ENCODE data around the gene NPAS1.

NPAS1 gene

DNA sequence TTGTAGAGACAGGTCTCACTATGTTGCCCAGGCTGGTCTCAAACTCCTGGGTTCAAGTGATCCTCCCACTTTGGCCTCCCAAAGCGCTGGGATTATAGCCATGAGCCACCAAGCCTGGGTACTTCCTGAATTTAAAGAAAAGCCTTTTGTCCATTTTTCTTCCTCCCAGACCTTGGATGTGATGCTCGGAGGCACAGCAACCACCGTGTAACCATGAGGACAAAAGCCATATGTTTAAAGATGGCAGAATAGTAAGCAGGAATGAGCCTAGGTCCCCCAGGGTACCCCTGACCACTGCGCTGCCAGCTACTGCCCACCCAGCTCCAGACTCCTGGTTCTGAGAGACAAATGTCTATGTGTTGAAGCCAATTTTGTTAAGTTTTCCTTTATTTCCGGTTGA lies 62.9 kb downstream of the NPAS1 start:
- DNase-seq (ENCODE audit: low read depth), result no peak

DNA sequence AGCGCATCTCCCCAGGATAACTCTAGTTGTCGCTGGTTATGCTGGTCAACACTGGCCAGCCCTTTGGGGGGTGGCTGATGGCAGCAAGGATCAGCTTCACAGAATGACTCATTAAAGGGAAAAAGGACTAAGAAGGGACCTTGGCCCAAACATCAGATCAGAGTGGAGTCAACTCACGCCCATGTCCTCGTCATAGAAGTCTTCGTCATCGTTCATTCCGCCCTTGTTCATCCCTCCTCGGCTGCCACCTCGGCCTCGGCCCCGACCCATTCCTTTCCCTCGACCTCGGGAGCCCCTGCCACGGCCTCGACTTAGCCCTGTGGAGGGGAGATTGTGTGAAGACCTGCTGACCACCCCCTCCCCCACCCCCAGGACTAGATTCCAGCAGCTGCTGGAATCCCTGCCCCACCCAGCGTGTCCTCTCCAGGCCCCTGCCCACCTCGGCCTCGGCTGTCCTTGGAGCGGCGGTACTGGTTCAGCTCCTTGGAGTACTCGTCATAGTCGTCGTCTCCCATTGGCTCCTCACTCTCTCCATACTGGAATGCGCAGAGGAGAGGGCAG lies 65.3 kb downstream of the NPAS1 start:
- DNase-seq (ENCODE audit: low read depth), result no peak

DNA sequence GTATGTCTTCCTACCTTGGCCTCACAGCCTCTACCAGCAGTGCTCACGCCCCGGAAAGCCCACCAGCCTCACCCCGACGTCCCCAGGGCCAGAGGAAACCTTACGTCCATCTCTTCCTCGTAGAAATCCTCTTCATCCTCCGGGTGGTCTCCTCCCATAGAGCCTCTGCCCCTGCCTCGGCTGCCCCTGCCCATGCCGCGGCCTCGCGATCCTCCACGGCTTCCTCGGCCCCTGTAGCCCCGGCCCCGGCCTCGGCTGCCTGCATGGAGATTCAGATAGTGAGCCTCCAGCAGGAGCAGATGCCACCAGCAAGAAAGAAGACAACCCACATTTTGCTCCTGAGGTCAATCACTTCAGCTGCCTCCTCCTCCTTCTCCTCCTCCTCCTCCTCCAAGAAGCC lies 66.6 kb downstream of the NPAS1 start:
- DNase-seq (ENCODE audit: low read depth), result no peak

DNA sequence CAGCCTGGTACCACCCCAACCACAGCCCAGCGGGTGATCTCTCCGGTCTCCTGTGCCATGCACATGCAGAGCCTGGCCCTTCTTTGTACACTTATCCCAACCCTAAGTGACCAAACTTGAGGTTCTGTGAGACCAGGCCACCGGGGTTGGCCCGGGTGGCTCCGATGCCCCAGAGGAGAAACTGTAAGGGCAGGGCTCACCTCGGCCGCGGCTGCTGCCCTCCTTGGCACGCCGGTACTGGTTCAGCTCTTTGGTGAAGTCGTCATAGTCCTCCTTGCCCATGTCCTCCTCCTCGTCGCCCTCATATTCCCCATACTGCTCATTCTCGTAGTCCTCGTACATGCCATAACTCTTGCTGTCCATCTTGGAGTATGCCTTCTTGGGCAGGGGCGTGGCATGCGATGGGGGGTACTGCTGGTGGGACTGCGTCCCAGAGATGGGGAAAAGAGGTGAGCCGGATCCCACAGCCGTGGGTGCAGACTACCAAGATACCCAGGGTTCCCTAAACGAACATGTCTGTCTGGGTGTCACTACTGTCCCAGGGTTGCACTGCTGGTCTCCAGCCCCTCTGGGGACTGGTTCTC lies 70.2 kb downstream of the NPAS1 start:
- no peak for DNase-seq (ENCODE audit: low read depth)

DNA sequence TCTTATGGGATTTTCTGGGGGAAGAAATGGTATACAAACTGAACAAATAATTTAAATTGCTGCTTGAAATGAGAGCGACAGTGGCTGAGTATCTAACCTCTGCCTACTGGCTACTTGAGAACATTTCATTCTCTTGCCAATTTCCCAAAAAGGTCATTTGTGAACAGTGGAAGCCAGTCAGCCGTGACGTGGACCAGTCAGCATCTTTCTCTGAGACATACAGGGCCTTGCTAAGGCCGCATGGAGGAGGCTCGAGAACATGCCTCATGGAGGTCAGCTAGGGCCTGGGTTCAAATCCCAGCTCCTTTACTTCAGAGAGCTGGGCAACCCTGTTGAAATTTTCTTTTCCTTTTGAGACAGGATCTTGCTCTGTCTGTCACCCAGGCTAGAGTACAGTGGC lies 73.6 kb downstream of the NPAS1 start:
- DNase-seq (ENCODE audit: low read depth), result no peak

DNA sequence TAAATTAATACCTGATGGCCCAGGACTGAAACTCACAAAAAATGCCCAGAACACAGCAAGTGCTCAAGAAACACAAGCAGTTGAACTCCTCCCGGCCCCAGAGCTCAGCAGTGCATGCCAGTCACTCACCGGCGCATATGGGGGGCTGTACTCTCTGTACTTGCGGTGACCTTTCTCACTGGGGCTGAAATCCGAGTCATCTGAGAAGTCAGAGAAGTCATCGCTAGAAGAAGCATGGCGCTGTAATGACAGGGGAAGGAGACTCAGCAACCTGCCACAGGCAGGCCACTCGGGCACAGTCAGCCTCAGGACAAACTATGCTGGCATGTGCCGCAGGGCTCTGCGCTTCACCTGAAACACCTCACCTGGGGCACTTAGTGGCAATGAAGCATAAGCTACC lies 74.2 kb downstream of the NPAS1 start:
- DNase-seq (ENCODE audit: low read depth), result no peak

DNA sequence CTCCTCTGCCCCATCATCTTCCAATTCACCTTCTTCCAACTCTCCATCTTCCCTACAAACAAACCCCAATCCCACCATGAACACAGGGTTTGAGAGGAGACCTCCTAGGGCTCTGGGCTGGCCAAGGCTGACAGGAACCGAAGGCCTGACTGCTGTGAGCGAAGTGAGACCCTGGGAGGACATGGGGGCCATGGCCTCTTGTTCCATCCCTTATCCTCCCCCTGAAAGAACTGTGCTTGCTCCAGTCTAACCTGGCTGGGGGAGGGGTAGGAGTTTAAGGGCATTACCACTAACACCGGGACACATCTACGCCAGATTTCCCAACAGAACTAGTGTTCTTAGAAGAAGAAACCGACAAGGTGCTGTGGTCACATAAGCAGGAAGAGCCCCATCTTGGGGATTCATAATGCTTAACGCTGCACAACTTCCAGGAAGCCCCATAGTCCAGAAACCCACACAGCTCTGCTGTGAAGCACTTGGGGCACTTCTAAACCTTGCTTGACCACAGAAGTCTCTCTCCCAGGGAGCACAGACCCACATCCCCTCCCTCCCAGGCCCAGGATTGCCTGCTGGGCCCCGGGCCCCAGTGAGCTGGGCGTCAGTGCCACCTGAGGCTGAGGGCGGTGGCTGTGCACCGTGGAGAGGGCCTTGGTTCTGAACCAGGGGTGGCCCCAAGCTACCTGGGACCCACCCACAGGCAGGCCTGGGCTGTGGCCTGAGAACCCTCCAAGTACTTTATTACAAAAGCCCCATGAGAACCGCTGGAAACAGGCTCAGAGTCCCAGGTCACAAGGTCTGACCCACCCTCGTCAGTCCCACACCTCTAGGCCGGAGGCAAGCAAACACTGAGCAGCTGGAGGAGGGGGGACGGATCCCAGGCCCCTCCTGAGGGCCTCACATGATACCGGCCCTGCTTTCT lies 75.2 kb downstream of the NPAS1 start:
- no peak for DNase-seq (ENCODE audit: low read depth)

All from ELR (cell line).